T-helper 17 cell (primary cell): ENCODE measurements around the gene ATP2A1. TPM values are rescaled to one million over a fixed set of nuclear protein-coding genes. Genes with fewer than 3 reads are reported as not detected.
A peak's percentile ranks its signal among the peaks of the same experiment; 100 is the strongest.
"Not testable (repeated sequence)": the region's sequence is repeated elsewhere in the genome, so short reads cannot be mapped to it uniquely, and the experiment has no call there.

Experiments
- ATAC-seq: fragments of 150-1000 bp; cut with Tn5 transposase; 2 replicates; pipeline ENCODE4 v1.10.0; 2021; ENCODE audit warnings: mild to moderate bottlenecking, moderate library complexity
- DNase-seq, 3 donors: peaks; one replicate each; pipeline versions ENCODE4 v3.0.0 to v3.0.0-alpha.2; 2020 to 2021
- H3K9me3 ChIP-seq: one replicate; pipeline ENCODE4 v1.7.0; 2013; ENCODE audit warnings: low read length, mild to moderate bottlenecking; ENCODE audit not compliant: control insufficient read depth, poor library complexity, severe bottlenecking
- H3K27ac Mint-ChIP-seq: one replicate; pipeline ENCODE4 v1.8.0; 2022; ENCODE audit warnings: mild to moderate bottlenecking, moderate library complexity, mixed read lengths
- H3K27me3 Mint-ChIP-seq: one replicate; pipeline ENCODE4 v1.8.0; 2022; ENCODE audit warnings: mixed read lengths
- H3K36me3 Mint-ChIP-seq: one replicate; pipeline ENCODE4 v1.8.0; 2022; ENCODE audit warnings: low read depth, mixed read lengths
- H3K4me1 Mint-ChIP-seq: one replicate; pipeline ENCODE4 v1.8.0; 2022; ENCODE audit warnings: mild to moderate bottlenecking, mixed read lengths
- H3K4me3 Mint-ChIP-seq: one replicate; pipeline ENCODE4 v1.8.0; 2022; ENCODE audit warnings: mild to moderate bottlenecking, moderate library complexity, mixed read lengths
- total RNA-seq, 4 donors: library from RNA in 2 of 4; stranded (reverse) in 2 of 4; gene quantifications; one replicate each; pipeline ENCODE4 v1.2.3 and lab custom pipeline; 2022 to 2026

The ATP2A1 gene
- total RNA-seq, 2 donors from 2014 or later: 0.75 to 1.7 TPM

DNA sequence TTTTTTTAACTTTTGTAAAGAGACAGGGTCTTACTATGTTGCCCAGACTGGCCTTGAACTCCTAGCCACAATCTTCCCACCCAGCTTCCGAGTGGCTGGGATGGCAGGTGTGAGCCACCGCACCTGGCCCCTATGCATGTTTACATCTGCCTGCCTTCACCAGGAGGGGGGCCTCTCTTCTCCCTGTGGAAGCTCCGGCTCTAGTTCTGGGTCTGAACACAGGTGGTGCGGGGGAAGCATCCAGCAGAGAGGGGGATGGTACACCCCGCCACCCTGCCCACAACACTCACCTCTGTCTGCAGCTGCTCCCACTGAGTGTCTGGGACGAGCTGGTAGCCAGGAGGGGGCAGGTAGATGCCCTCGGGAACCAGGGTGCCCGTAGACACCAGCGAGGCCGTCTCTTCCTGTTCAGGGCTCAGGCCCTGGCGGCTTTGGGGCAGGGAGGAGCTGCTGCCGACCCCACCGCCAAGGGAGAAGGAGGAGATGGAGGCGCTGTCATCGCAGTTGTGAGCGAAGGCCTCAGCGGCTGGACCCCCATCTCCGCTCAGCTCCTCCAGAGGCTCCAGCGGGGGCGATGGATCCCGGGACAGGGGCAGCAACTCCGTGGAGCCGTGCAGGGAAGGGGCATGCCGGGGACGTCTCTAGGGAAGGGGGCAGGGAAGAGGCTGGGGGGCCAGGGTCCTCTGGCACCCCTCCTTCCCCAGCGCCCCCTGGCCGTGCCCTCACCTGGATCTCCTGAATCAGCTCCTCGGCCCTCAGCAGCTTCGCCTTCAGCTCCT lies 35.8 kb downstream of the ATP2A1 start:
- H3K9me3 ChIP-seq: no peaks in the 10 kb centered on the region
- peak overlapping the region; percentile 32 for H3K27ac Mint-ChIP-seq
- no peaks in the 10 kb centered on the region for H3K27me3 Mint-ChIP-seq
- H3K4me1 Mint-ChIP-seq: no peaks in the 10 kb centered on the region
- H3K4me3 Mint-ChIP-seq: no peak overlapping the region
- peaks cover 13% of the 10 kb centered on the region for H3K36me3 Mint-ChIP-seq
- DNase-seq: no peak
- ATAC-seq: no peak

DNA sequence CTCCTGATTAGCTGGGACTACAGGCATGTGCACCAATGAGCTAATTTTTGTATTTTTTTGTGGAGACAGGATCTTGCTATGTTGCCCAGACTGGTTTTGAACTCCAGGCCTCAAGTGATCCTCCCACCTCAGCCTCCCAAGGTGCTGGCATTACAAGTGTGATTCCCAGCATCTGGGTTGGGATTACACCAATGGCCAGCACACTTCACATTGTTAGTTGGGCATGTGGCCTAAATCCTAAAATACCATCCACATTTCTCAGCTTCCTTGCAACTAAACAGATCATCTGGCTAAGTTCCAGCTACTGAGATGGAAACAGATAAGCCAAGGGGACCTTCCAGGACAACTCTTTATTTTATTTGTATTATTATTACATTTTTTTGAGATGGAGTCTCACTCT lies 36.9 kb downstream of the ATP2A1 start:
- H3K27me3 Mint-ChIP-seq: no peaks in the 10 kb centered on the region
- H3K9me3 ChIP-seq: no peaks in the 10 kb centered on the region
- peaks cover 13% of the 10 kb centered on the region for H3K36me3 Mint-ChIP-seq
- peak overlapping the region; percentile 32 for H3K27ac Mint-ChIP-seq
- ATAC-seq (no peak), DNase-seq (no peak)
- no peak overlapping the region for H3K4me3 Mint-ChIP-seq
- H3K4me1 Mint-ChIP-seq: no peaks in the 10 kb centered on the region

DNA sequence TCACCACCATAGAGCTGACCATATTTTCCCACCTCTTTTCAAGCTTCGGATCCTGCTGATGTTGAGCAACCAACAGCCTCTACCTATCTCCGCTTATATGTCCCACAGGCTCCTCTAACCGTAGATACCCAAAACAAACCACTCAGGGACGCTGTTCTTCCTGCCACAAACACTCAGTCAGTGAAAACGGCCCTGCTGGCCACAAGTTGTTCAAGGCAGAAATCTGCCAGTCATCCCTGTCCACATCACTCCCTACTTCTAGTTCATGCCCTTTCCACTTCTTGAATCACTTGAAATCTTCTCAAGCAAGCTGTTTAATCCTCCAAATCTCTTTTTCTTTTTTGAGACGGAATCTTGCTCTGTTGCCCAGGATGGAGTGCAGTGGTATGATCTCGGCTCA lies 38.8 kb downstream of the ATP2A1 start:
- peak overlapping the region; percentile 57 for H3K27ac Mint-ChIP-seq
- H3K4me1 Mint-ChIP-seq: peaks cover 4% of the 10 kb centered on the region
- no peaks in the 10 kb centered on the region for H3K27me3 Mint-ChIP-seq

DNA sequence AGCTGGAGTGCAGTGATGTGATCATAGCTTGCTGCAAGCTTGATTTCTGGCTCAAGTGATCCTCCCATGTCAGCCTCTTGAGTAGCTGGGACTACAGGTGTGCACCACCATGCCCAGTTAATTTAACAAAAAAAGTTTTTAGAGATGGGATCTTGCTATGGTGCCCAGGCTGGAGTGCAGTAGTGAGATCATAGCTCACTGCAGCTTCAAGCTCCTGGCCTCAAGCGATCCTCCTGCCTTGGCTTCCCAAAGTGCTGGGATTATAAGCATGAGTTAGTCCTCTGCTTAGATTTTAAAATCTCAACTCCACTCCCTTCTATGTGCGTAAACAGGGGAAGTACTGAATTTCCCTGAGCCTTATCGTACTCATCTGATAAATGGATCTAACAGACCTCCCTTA lies 40.4 kb downstream of the ATP2A1 start:
- H3K9me3 ChIP-seq: no peaks in the 10 kb centered on the region
- ATAC-seq (no peak), DNase-seq (no peak)
- Mint-ChIP-seq H3K36me3 (peaks cover 13% of the 10 kb centered on the region), H3K27me3 (no peaks in the 10 kb centered on the region), H3K4me1 (peaks cover 7% of the 10 kb centered on the region), H3K27ac (no peak overlapping the region), H3K4me3 (no peak overlapping the region)

More for the DNA sequence above, 38.8 kb downstream of the ATP2A1 start:
- no peak overlapping the region for H3K4me3 Mint-ChIP-seq
- peaks cover 16% of the 10 kb centered on the region for H3K36me3 Mint-ChIP-seq
- no peak for ATAC-seq
- no peak for DNase-seq
- no peaks in the 10 kb centered on the region for H3K9me3 ChIP-seq

DNA sequence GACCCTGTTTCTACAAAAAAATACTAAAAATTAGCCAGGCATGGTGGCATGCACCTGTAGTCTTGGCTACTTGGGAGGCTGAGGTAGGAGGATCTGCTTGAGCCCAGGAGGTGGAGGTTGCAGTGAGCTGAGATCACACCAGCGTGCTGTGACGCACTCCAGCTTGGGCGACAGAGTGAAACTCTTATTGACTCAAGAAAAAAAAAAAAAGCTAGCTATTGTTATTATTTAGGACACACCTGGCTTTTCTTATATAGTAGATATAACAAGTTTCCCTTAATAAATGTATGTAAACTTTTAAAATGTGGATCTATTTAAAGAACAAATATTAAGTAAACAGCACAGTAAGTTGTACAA lies 44.9 kb downstream of the ATP2A1 start:
- Mint-ChIP-seq H3K4me1 (peaks cover 24% of the 10 kb centered on the region), H3K4me3 (no peak overlapping the region), H3K27me3 (no peaks in the 10 kb centered on the region), H3K36me3 (peaks cover 5% of the 10 kb centered on the region), H3K27ac (peak overlapping the region; percentile 95)
- H3K9me3 ChIP-seq: no peaks in the 10 kb centered on the region
- DNase-seq: no peak
- ATAC-seq: no peak

DNA sequence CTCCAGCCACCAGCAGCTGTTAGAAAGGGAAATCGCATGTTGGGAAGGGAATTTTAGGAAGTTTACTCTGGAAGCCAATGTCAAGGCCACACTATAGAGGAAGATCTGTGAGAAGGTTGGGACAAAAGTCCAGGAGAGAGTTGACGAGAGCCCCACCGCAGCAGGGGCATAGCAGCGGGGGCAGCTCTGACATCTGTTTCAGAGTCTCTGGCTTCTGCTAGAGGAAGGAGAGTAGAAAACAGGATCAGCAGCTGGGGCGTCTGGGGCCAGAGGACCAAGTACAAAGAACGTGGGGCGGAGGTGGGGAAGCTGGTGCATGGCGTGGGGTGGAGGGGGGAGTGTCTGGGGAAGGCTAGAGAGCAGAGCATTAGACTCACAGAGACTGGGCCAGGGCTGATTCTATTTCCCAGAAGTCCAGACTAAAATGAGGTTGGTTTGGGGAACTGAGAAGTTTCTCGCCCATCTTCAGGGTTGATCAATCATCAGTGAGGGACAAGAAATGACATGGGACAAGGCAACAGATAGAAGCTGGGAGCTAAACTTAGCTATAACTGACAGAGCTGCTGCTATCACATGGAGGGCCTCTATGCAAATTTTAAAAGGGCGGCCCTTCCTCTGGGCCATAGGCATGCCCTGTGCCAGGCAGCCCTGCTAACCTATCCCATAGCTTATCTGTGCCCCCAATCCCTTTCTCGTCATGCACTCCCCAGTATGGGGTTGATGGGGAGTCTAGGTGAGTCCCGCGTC lies 45.5 kb downstream of the ATP2A1 start:
- no peak for DNase-seq
- Mint-ChIP-seq H3K4me3 (peak overlapping the region; percentile 98), H3K27ac (peak overlapping the region; percentile 95), H3K36me3 (peaks cover 5% of the 10 kb centered on the region), H3K27me3 (no peaks in the 10 kb centered on the region), H3K4me1 (peaks cover 24% of the 10 kb centered on the region)
- H3K9me3 ChIP-seq: no peaks in the 10 kb centered on the region
- no peak for ATAC-seq

DNA sequence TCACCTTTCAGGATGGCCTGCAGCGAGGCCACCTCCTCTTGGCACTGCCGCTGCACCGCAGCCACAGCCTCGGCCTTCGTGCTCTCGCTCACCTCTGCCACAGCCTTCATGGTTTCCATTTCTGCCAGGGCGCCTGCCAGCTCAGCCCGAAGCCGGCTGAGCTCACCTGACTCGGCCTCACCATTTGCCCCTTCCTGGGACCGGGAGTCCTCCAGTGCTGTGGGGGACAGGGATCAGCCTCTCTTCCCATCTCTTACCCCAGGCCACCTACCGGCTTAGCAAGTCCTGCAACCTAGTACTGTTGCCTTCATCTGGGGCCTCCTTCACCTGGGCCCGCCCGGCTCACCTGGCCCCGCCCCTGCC lies 46.1 kb downstream of the ATP2A1 start:
- peak overlapping the region; percentile 95 for H3K27ac Mint-ChIP-seq
- H3K4me3 Mint-ChIP-seq: peak overlapping the region; percentile 98
- peak in 1 of 3 donors; percentile 15 for DNase-seq
- peaks cover 24% of the 10 kb centered on the region for H3K4me1 Mint-ChIP-seq
- no peaks in the 10 kb centered on the region for H3K27me3 Mint-ChIP-seq
- H3K36me3 Mint-ChIP-seq: peaks cover 5% of the 10 kb centered on the region
- H3K9me3 ChIP-seq: no peaks in the 10 kb centered on the region
- ATAC-seq: no peak

DNA sequence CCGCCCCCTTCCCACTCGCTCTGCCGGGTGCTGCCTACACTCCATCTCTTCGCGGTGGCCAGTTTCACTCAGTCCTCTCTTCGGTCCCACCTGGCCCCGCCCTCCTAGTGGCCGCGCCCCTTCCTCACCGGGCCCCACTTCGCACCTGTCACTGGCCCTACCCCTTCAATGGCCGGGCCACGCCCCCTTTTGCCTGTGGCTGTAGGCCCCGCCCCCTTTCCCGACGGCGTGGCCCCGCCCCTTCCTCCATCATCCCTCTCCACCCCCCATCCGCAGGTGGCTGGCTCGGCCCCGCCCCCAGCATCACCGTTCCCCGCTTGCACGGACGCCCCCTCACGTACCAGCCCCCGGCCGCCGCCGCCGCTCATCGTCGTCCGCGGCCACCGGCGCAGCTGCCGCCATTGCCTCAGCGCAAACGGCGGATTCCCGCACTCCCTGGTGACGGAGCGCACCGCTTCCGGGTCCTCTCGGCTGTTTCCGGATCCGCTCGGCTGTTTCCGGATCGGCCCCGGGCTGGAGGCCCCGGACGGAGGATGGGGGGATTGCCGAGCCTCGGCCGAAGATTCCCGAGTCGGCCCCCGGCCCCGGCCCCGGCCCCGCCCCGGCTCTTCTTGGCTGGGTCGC lies 46.6 kb downstream of the ATP2A1 start, which contains the start of gene RABEP2:
TSS of gene RABEP2 (minus strand) at position 477 of the 624 bp plus-strand sequence. CDS start at position 402, 75 bp downstream.
- Mint-ChIP-seq H3K4me3 (peak within 1 kb of the TSS; percentile 98), H3K27ac (peak within 1 kb of the TSS; percentile 95), H3K36me3 (peaks cover 5% of the 10 kb centered on the region), H3K4me1 (peaks cover 24% of the 10 kb centered on the region), H3K27me3 (no peaks in the 10 kb centered on the region)
- no peaks in the 10 kb centered on the region for H3K9me3 ChIP-seq
- ATAC-seq (peak; percentile 86), DNase-seq (peak; percentile 90 to 98 (median 95))

DNA sequence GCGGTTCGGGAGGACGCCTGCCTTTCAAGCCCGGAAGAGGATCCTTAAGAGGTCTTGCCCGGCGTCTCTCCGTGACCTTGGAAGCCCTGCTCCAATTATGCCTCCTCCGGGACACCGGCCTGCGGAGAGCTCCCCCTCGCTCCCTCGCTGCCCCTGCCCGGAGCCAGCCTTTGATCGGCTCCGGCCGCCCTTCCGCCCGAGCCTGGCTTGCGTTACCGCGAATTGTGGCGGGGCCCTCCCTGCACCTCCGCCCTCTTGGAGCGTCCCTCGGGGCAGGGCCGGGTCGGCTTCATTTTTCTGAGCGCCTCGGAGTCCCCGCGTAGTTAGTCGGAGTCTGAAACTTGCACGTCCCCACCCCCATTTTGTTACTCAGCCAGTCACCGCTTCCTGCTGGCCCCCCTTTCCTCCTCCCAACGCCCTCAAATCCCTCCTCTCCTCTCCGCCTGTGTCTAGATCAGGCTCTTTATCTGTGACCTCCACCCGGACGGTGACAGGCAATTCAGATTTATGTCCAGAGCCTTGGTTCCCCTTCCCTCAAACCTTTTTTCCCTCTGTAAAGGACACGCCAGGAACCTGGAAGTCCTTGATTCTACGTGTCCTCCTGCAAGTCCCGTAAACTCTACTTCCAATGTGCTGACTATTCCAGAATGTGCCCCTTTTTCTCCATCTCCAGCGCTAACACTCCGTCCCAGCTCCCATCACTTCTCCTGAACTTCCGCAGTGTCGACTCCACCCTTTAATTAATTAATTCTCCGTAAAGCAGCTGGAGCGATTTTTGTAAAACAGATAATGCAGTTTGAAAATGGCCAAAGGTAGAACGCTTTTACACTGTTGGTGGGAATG lies 47.3 kb downstream of the ATP2A1 start:
- Mint-ChIP-seq H3K4me1 (peaks cover 26% of the 10 kb centered on the region), H3K27ac (peak overlapping the region; percentile 95), H3K4me3 (peak overlapping the region; percentile 98), H3K36me3 (peaks cover 5% of the 10 kb centered on the region), H3K27me3 (no peaks in the 10 kb centered on the region)
- DNase-seq (peak; percentile 53 to 69 (median 58)), ATAC-seq (peak; percentile 64)
- no peaks in the 10 kb centered on the region for H3K9me3 ChIP-seq

DNA sequence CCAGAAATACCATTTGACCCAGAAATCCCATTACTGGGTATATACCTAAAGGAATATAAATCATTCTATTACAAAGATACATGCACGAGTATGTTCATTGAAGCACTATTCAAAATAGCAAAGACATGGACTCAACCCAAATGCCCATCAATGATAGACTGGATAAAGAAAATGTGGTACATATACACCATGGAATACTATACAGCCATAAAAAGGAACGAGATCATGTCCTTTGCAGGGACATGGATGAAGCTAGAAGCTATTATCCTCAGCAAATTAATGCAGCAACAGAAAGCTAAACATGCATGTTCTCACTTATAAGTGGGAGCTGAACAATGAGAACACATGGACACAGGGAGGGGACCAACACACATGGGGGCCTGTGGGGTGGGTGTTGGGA lies 48.0 kb downstream of the ATP2A1 start:
- H3K36me3 Mint-ChIP-seq, ATAC-seq, DNase-seq, H3K27me3 Mint-ChIP-seq, H3K9me3 ChIP-seq: not testable (repeated sequence)
- Mint-ChIP-seq H3K27ac (peak overlapping the region; percentile 95), H3K4me1 (peaks cover 27% of the 10 kb centered on the region), H3K4me3 (peak overlapping the region; percentile 98)

DNA sequence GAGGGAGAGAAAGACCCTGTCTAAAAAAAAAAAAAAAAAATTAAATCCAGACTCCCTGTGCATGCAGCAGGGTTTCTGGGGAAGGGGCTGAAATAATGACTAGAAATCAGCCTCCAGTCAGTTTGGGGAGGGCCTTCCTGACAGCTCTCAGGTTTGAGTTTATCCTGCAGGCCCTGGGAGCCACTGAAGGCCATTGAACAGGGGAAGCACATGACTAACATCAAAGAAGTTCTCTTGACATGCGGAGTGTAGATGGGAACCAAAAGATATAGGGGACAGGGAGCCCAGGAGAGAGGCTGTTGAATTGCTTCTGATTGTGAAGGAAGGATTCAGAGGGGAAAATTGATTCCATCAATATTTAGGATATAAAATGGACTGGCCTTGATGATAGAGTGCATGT lies 49.5 kb downstream of the ATP2A1 start:
- no peak for DNase-seq
- no peaks in the 10 kb centered on the region for H3K27me3 Mint-ChIP-seq

DNA sequence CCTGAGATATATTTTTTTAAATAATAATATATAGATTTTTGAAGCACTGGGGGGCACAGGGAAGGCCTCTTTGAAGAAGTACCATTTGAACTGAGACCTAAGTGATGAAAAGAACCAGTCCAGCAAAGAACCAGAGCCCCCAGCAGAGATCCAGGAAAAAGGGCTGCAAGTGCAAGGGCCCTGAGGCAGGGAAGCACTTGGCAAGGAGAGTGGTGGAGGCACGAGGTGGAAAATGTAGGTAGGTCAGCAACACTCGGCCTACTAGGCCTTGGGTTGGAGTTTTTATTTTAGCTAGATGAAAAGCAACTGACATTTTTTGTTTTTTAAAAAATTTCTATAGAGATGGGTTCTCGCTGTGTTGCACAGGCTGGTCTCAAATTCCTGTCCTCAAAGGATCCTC lies 51.9 kb downstream of the ATP2A1 start:
- H3K27me3 Mint-ChIP-seq: no peaks in the 10 kb centered on the region
- DNase-seq (no peak), ATAC-seq (no peak)
- no peaks in the 10 kb centered on the region for H3K36me3 Mint-ChIP-seq
- H3K27ac Mint-ChIP-seq: no peak overlapping the region
- H3K9me3 ChIP-seq: no peaks in the 10 kb centered on the region
- H3K4me1 Mint-ChIP-seq: peaks cover 16% of the 10 kb centered on the region
- H3K4me3 Mint-ChIP-seq: no peak overlapping the region

More for the DNA sequence above, 49.5 kb downstream of the ATP2A1 start:
- Mint-ChIP-seq H3K4me3 (no peak overlapping the region), H3K27ac (no peak overlapping the region), H3K36me3 (peaks cover 2% of the 10 kb centered on the region), H3K4me1 (peaks cover 25% of the 10 kb centered on the region)
- ATAC-seq: no peak
- no peaks in the 10 kb centered on the region for H3K9me3 ChIP-seq
